ENCODE results near the gene ABCB11. TPM values are rescaled to one million over a fixed set of nuclear protein-coding genes. Genes with fewer than 3 reads are reported as not detected.

The ABCB11 gene
- total RNA-seq, 1 donor from 2014 or later = not detected

GRCh38 chr2:168920504-168921157 is 110.5 kb downstream of the ABCB11 start:
- no peak for DNase-seq (ENCODE audit: low read depth)
- H3K4me3 ChIP-seq (ENCODE audit: low read depth, low read length) = no peak overlapping the region
- TF ChIP-seq CTCF (conservative IDR thresholded peaks at IDR 0.05; ENCODE audit: low read depth, low read length) = peak; percentile 58

- H3K4me3 ChIP-seq (ENCODE audit: low read depth, low read length) = no peak overlapping the region
- DNase-seq (ENCODE audit: low read depth) = no peak
- no peak for TF ChIP-seq CTCF (conservative IDR thresholded peaks at IDR 0.05; ENCODE audit: low read depth, low read length)
Measured at GRCh38 chr2:168916331-168916675, 114.8 kb downstream of the ABCB11 start.

- H3K4me3 ChIP-seq (ENCODE audit: low read depth, low read length) = no peak overlapping the region
- no peak for DNase-seq (ENCODE audit: low read depth)
- no peak for TF ChIP-seq CTCF (conservative IDR thresholded peaks at IDR 0.05; ENCODE audit: low read depth, low read length)
Measured at GRCh38 chr2:168915441-168916330, 115.4 kb downstream of the ABCB11 start.

GRCh38 chr2:168913495-168913894 is 117.6 kb downstream of the ABCB11 start:
- no peak for TF ChIP-seq CTCF (conservative IDR thresholded peaks at IDR 0.05; ENCODE audit: low read depth, low read length)
- no peak for DNase-seq (ENCODE audit: low read depth)

GRCh38 chr2:168912901-168913369 is 118.2 kb downstream of the ABCB11 start:
- H3K4me3 ChIP-seq (ENCODE audit: low read depth, low read length) = peak overlapping the region; percentile 48
- DNase-seq (ENCODE audit: low read depth) = no peak
- TF ChIP-seq CTCF (conservative IDR thresholded peaks at IDR 0.05; ENCODE audit: low read depth, low read length) = no peak

More at GRCh38 chr2:168913495-168913894, 117.6 kb downstream of the ABCB11 start:
- no peak overlapping the region for H3K4me3 ChIP-seq (ENCODE audit: low read depth, low read length)

GRCh38 chr2:168912466-168912865 is 118.7 kb downstream of the ABCB11 start:
- peak overlapping the region; percentile 48 for H3K4me3 ChIP-seq (ENCODE audit: low read depth, low read length)
- TF ChIP-seq CTCF (conservative IDR thresholded peaks at IDR 0.05; ENCODE audit: low read depth, low read length) = no peak
- no peak for DNase-seq (ENCODE audit: low read depth)

Data from epithelial cell of proximal tubule (primary cell).